ENCODE data around the gene RBCK1. TPM values are rescaled to one million over a fixed set of nuclear protein-coding genes. Genes with fewer than 3 reads are reported as not detected.

RBCK1 gene
- total RNA-seq, 1 experiment from 2014 or later, result 46.8 TPM

GRCh38 chr20:418858-419365, 10.8 kb downstream of the RBCK1 start:
- Histone ChIP-seq H2BK5ac (ENCODE audit: insufficient read length, low read length) (no peak overlapping the region), H3K9ac (ENCODE audit: extremely low read depth, insufficient read length, low read length) (no peak overlapping the region), H2BK20ac (ENCODE audit: low read depth, low read length, poor library complexity, severe bottlenecking) (no peak overlapping the region), H3K4me2 (ENCODE audit: insufficient read depth, insufficient read length, low read length) (no peak overlapping the region), H3K9me3 (ENCODE audit: control insufficient read depth, low read depth, low read length) (no peaks in the 10 kb centered on the region), H3K23ac (ENCODE audit: insufficient read length, low read depth, low read length) (no peak overlapping the region), H3K4ac (ENCODE audit: low read depth, low read length) (no peak overlapping the region), H2AFZ (ENCODE audit: low read length) (no peak overlapping the region), H3K56ac (ENCODE audit: insufficient read length, low read depth, low read length) (no peak overlapping the region), H4K91ac (ENCODE audit: insufficient read length, low read depth, low read length) (no peak overlapping the region), H3K18ac (ENCODE audit: insufficient read length, low read depth, low read length) (no peak overlapping the region), H3K27me3 (ENCODE audit: insufficient read depth, low read length) (no peaks in the 10 kb centered on the region), H3K27ac (ENCODE audit: insufficient read length, low read depth, low read length) (no peak overlapping the region), H4K20me1 (ENCODE audit: control insufficient read depth, insufficient read depth, insufficient read length) (no peaks in the 10 kb centered on the region), H3K4me1 (ENCODE audit: insufficient read depth, low read length) (no peaks in the 10 kb centered on the region), H3K23me2 (ENCODE audit: insufficient read length, low read depth, low read length, poor library complexity, severe bottlenecking) (no peaks in the 10 kb centered on the region), H2BK120ac (ENCODE audit: low read depth, low read length, poor library complexity, severe bottlenecking) (no peak overlapping the region), H3T11ph (ENCODE audit: low read length) (no peak overlapping the region), H3K79me1 (ENCODE audit: insufficient read depth, low read depth, low read length, poor library complexity, severe bottlenecking) (peaks cover 2% of the 10 kb centered on the region), H4K5ac (ENCODE audit: insufficient read length, low read depth, low read length) (no peak overlapping the region), H3K14ac (ENCODE audit: insufficient read depth, low read length) (no peak overlapping the region), H3K79me2 (ENCODE audit: insufficient read depth, low read length) (no peaks in the 10 kb centered on the region), H2AK5ac (ENCODE audit: insufficient read length, low read length) (no peak overlapping the region), H2BK12ac (ENCODE audit: insufficient read length, low read depth, low read length) (no peak overlapping the region), H2BK15ac (ENCODE audit: low read depth, low read length) (no peak overlapping the region), H4K8ac (replicated peaks; ENCODE audit: insufficient read length, low read depth, low read length) (no peak overlapping the region)
- Mint-ChIP-seq H3K4me3 (peak overlapping the region in 1 of 2 experiments; percentile 62; a peak in 1 of 5 replicates), H3K27me3 (ENCODE audit: low read depth) (peaks cover 2% of the 10 kb centered on the region; the same call in 1 of the 2 replicates), H3K9me3 (peaks cover 0 to 7% of the 10 kb centered on the region in 2 experiments; a peak in 3 of 5 replicates), H3K36me3 (ENCODE audit: insufficient read depth in 1 of 3, low read depth in 3 of 3) (peaks cover 37 to 63% (median 48%) of the 10 kb centered on the region in 3 experiments), H3K4me1 (no peaks in the 10 kb centered on the region), H3K27ac (peak overlapping the region in 1 of 3 experiments; percentile 62; a peak in 1 of 7 replicates)
- WGBS (ENCODE audit: extremely low coverage, insufficient read length, low lambda C conversion rate), result no CpG with 5 or more reads among the region's 8 CpGs
- no peak for DNase-seq
- no peak for TF ChIP-seq CTCF (conservative IDR thresholded peaks at IDR 0.05)

Data from H9 (cell line).